Adrenal gland (tissue), 5 donors: Measurements from ENCODE around the gene AKR1A1.

Experiments
- CTCF ChIP-seq, 6 experiments: fragments of 450-650 bp in 4 of 6; fragments of 200-600 bp in 2 of 6; sonication (generic) in 1 of 6; IDR thresholded peaks; 1 replicate in 5 of 6; 2 replicates in 1 of 6; pipeline versions ENCODE4 v1.5.1 to v1.8.0; 2016 to 2021; ENCODE audit warnings: antibody characterized with exemption in 6 of 6, mild to moderate bottlenecking in 2 of 6, moderate library complexity in 1 of 6
- POLR2A ChIP-seq, 2 donors: fragments of 450-650 bp; IDR thresholded peaks; one replicate each; pipeline ENCODE4 v1.6.1; 2017; ENCODE audit warnings: antibody characterized with exemption in 2 of 2, mild to moderate bottlenecking in 2 of 2, moderate library complexity in 1 of 2
- donor health status: DM: no; HTN: no; CAD: no.

DNA sequence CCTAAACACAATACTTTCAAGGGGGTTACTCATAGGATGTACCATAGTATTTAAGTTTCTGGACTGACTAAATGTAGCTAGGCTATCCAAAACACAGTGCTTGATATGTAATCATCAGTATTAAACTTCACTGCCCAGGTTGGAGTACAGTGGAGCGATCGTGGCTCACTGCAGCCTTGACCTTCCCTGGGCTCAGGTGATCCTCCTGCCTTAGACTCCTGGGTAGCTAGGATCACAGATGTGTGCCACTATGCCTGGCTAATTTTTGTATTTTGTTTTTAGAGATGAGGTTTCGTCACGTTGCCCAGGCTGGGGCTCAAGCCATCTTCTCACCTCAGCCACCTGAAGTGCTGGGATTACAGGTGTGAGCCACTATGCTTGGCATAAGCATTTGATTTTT is 43.8 kb downstream of the AKR1A1 start:
- no peak for TF ChIP-seq CTCF (IDR thresholded peaks at IDR 0.05)
- no peak for TF ChIP-seq POLR2A (IDR thresholded peaks at IDR 0.05)
